Esophagus muscularis mucosa (tissue), 4 donors: Measurements from ENCODE around the gene CORO2B. TPM values are rescaled to one million over a fixed set of nuclear protein-coding genes. Genes with fewer than 3 reads are reported as not detected.

Experiments used
- DNase-seq: peaks from one replicate; pipeline ENCODE4 v3.0.0-alpha.2; 2017; ENCODE audit errors: extremely low spot score
- H3K27ac ChIP-seq, 4 donors: fragments of 200-600 bp; sonication (generic); replicated peaks in 1 of 4; 1 replicate in 3 of 4; 2 replicates in 1 of 4; pipeline ENCODE4 v1.5.1; 2016 to 2019; ENCODE audit warnings: mild to moderate bottlenecking in 1 of 4
- H3K27me3 ChIP-seq, 4 donors: fragments of 200-600 bp; sonication (generic); one replicate each; pipeline versions ENCODE4 v1.5.1 to v1.6.0; 2016 to 2019
- H3K36me3 ChIP-seq, 4 donors: fragments of 200-600 bp; sonication (generic); one replicate each; pipeline ENCODE4 v1.5.1; 2016 to 2019
- H3K4me1 ChIP-seq, 4 donors: fragments of 200-600 bp; sonication (generic); one replicate each; pipeline ENCODE4 v1.5.1; 2016 to 2019
- H3K4me3 ChIP-seq, 4 donors: fragments of 200-600 bp; sonication (generic); 1 replicate in 2 of 4; 2 replicates in 2 of 4; pipeline ENCODE4 v1.5.1; 2016 to 2019; ENCODE audit warnings: mild to moderate bottlenecking in 4 of 4, moderate library complexity in 1 of 4
- H3K9me3 ChIP-seq, 4 donors: fragments of 200-600 bp; sonication (generic); 1 replicate in 3 of 4; 2 replicates in 1 of 4; pipeline ENCODE4 v1.5.1; 2016 to 2019
- CTCF ChIP-seq, 3 experiments: fragments of 200-600 bp in 2 of 3; fragments of 450-650 bp in 1 of 3; sonication (generic) in 2 of 3; IDR thresholded peaks; one replicate each; pipeline ENCODE4 v1.5.1; 2017 to 2019; ENCODE audit warnings: antibody characterized with exemption in 3 of 3, mild to moderate bottlenecking in 2 of 3, moderate library complexity in 1 of 3
- EP300 ChIP-seq: sonication (generic); formaldehyde crosslinking; IDR thresholded peaks from one replicate; pipeline ENCODE4 v1.6.1; 2017; ENCODE audit warnings: antibody characterized with exemption
- POLR2A ChIP-seq: fragments of 450-650 bp; IDR thresholded peaks from one replicate; pipeline ENCODE4 v1.6.1; 2017; ENCODE audit warnings: antibody characterized with exemption, moderate library complexity, mild to moderate bottlenecking, low read depth
- POLR2AphosphoS5 ChIP-seq, 2 donors: sonication (generic); formaldehyde crosslinking; IDR thresholded peaks; one replicate each; pipeline ENCODE4 v1.6.1; 2017; ENCODE audit warnings: antibody characterized with exemption in 2 of 2
- WGBS: methylation state at CpG from one replicate; pipeline ENCODE4 v1.1.5; 2018; 5-methylcytosine and 5-hydroxymethylcytosine counted together
- intact Hi-C: fragments of 100-400 bp; cut with DNase I; formaldehyde crosslinking; loops from one replicate; pipeline ENCODE4 v1.15.1; 2023
- total RNA-seq, 4 donors: library from RNA; depleted of rRNA; stranded (reverse); fragments of >200 nt; gene quantifications; one replicate each; pipeline versions ENCODE4 v1.1.0 to v1.2.1, GENCODE V29; 2016

The CORO2B gene
- total RNA-seq, 4 donors from 2014 or later, result 5.8 to 12.2 (median 7.5) TPM

GRCh38 chr15:68681836-68682235 lies 103.0 kb downstream of the CORO2B start:
- H3K4me3 ChIP-seq, result no peak overlapping the region
- H3K9me3 ChIP-seq, result no peaks in the 10 kb centered on the region
- no peaks in the 10 kb centered on the region for H3K36me3 ChIP-seq
- H3K4me1 ChIP-seq, result no peaks in the 10 kb centered on the region
- no peak for DNase-seq
- WGBS, result 50% methylated on average over 1 of the region's 2 CpGs
- H3K27me3 ChIP-seq, result no peaks in the 10 kb centered on the region
- TF ChIP-seq POLR2A, result no peak
- no peak for TF ChIP-seq CTCF (IDR thresholded peaks at IDR 0.05)
- TF ChIP-seq POLR2AphosphoS5 (IDR thresholded peaks at IDR 0.05), result no peak
- no peak for TF ChIP-seq EP300
- intact Hi-C loops, result no loop called here
- H3K27ac ChIP-seq, result no peak overlapping the region

DNA sequence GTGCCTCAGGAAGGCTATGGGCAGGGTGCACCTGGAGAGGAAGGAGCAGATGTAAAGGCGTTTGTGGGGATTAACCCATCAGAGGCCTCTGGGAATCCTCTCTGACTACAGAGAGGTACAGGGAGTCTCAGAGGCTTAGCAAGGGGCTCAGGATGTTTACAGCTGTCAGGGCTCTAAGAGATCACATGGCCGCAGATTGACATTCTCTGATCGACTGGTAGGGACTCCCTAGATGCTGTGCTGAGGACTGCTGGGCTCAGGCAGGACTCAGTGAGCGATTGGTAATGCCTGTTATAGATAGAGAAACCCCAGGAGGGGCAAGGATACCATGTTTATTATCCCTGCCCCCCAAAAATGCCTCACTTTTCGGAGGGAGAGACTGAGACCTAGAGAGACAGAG lies 103.5 kb downstream of the CORO2B start:
- Histone ChIP-seq H3K9me3 (no peaks in the 10 kb centered on the region), H3K36me3 (no peaks in the 10 kb centered on the region), H3K4me1 (no peaks in the 10 kb centered on the region), H3K4me3 (no peak overlapping the region), H3K27me3 (no peaks in the 10 kb centered on the region), H3K27ac (no peak overlapping the region)
- no peak for DNase-seq
- WGBS, result 60% methylated on average over 5 of the region's 5 CpGs
- no peak for TF ChIP-seq CTCF (IDR thresholded peaks at IDR 0.05)
- TF ChIP-seq POLR2AphosphoS5 (IDR thresholded peaks at IDR 0.05), result no peak
- no peak for TF ChIP-seq POLR2A
- TF ChIP-seq EP300, result no peak
- intact Hi-C loops, result no loop called here

DNA sequence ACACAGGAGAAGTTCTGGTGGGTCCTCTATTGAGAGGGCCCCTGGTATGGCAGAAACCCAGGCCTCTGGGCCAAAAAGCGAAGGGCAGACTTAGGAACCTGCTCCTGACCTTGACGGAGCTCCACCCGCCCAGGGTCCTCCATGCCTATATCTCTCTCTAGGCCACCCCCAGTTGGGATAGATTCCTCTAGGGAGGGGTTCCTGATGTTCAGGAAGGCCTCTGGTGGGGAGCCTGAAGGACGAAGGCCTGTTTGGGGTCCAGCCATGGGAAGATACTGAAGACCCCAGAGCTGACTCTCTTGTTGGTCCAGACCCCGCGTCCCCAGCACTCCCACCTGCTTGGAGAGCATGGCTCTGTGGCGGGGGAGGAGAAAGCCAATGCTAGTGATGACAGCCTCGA lies 104.2 kb downstream of the CORO2B start:
- Histone ChIP-seq H3K9me3 (no peaks in the 10 kb centered on the region), H3K27ac (no peak overlapping the region), H3K4me1 (no peaks in the 10 kb centered on the region), H3K27me3 (no peaks in the 10 kb centered on the region), H3K4me3 (no peak overlapping the region), H3K36me3 (no peaks in the 10 kb centered on the region)
- no peak for DNase-seq
- no peak for TF ChIP-seq POLR2AphosphoS5 (IDR thresholded peaks at IDR 0.05)
- TF ChIP-seq EP300, result no peak
- no peak for TF ChIP-seq POLR2A
- no peak for TF ChIP-seq CTCF (IDR thresholded peaks at IDR 0.05)
- 100% methylated on average over 8 of the region's 8 CpGs for WGBS
- intact Hi-C loops, result no loop called here

DNA sequence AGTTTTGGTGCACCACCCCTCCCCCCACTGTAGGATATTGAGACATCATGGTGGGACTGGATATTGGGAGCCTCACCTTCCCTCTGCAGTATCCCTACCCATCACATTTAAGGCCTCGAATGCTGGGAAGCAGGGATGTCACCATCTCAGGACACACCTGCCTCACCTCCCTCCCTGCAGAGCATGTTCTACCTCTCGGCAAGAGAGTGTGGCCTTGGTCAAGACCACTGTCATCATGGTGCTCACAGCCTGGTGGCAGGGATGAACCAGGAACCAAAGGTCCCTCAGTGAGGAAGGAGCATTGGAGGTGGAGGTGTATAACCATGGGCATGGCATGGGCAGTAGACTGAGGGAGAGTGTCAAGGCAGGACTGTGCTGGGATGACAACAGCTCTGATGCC lies 104.8 kb downstream of the CORO2B start:
- Histone ChIP-seq H3K27ac (no peak overlapping the region), H3K9me3 (no peaks in the 10 kb centered on the region), H3K36me3 (no peaks in the 10 kb centered on the region), H3K4me3 (no peak overlapping the region), H3K4me1 (no peaks in the 10 kb centered on the region), H3K27me3 (no peaks in the 10 kb centered on the region)
- TF ChIP-seq EP300 (no peak), CTCF (IDR thresholded peaks at IDR 0.05) (no peak), POLR2A (no peak), POLR2AphosphoS5 (IDR thresholded peaks at IDR 0.05) (no peak)
- intact Hi-C loops, result no loop called here
- WGBS, result 88% methylated on average over 2 of the region's 2 CpGs
- no peak for DNase-seq

GRCh38 chr15:68684476-68684875 lies 105.7 kb downstream of the CORO2B start:
- Histone ChIP-seq H3K36me3 (no peaks in the 10 kb centered on the region), H3K4me3 (no peak overlapping the region), H3K27ac (no peak overlapping the region), H3K9me3 (no peaks in the 10 kb centered on the region), H3K4me1 (no peaks in the 10 kb centered on the region), H3K27me3 (no peaks in the 10 kb centered on the region)
- TF ChIP-seq CTCF (IDR thresholded peaks at IDR 0.05), result no peak
- TF ChIP-seq EP300, result no peak
- no peak for TF ChIP-seq POLR2AphosphoS5 (IDR thresholded peaks at IDR 0.05)
- no peak for TF ChIP-seq POLR2A
- DNase-seq, result no peak
- intact Hi-C loops, result no loop called here
- 87% methylated on average over 4 of the region's 5 CpGs for WGBS
